GM12878 (cell line): Measurements from ENCODE around the gene ELAVL4. TPM values are rescaled to one million over a fixed set of nuclear protein-coding genes. Genes with fewer than 3 reads are reported as not detected.

Experiments
- ATAC-seq: fragments of 200-7000 bp; cut with Tn5 transposase; 3 replicates; pipeline ENCODE4 v1.9.1; 2020; ENCODE audit warnings: mild to moderate bottlenecking, moderate library complexity
- BruUV-seq: library from RNA; stranded (reverse); fragments of 400-500 nt; replicated peaks from 2 replicates; lab custom pipeline; 2021; lab: Mats Ljungman, UMichigan
- CTCF ChIA-PET: fragments of 300-600 bp; sonication (Branson Sonifier 250); formaldehyde crosslinking; extraction: SDS; loops from one replicate; lab custom pipeline; 2021; ENCODE audit warnings: inconsistent platforms; lab: Yijun Ruan, JAX
- POLR2A ChIA-PET: fragments of 350-600 bp; formaldehyde crosslinking; extraction: SDS; loops from one replicate; lab custom pipeline; 2021; ENCODE audit warnings: inconsistent platforms; lab: Charles Lee
- RAD21 ChIA-PET: fragments of 300-600 bp; sonication (Branson Sonifier 250); formaldehyde crosslinking; loops from one replicate; lab custom pipeline; 2023; ENCODE audit warnings: antibody characterized with exemption; ENCODE audit not compliant: unreplicated experiment; lab: Charles Lee
- SMC1A ChIA-PET: fragments of 300-600 bp; sonication (Branson Sonifier 250); formaldehyde crosslinking; loops from one replicate; lab custom pipeline; 2023; ENCODE audit not compliant: unreplicated experiment, uncharacterized antibody; lab: Charles Lee
- DNase-seq: peaks from one replicate; pipeline ENCODE4 v3.0.0-alpha.2; 2011; ENCODE audit warnings: low read depth, low spot score
- FAIRE-seq: peaks from 3 replicates; lab custom pipeline; 2011; peaks lifted over from hg19 to GRCh38; lab: Jason Lieb, UNC
- H2AFZ ChIP-seq: 2 replicates; pipeline ENCODE4 v1.6.0; 2011; ENCODE audit warnings: low read depth, low read length, control low read depth; ENCODE audit not compliant: control insufficient read depth
- H3K27ac ChIP-seq: 2 replicates; pipeline ENCODE4 v1.5.1; 2011; ENCODE audit warnings: control low read depth; ENCODE audit not compliant: control insufficient read depth, insufficient read depth
- H3K27me3 ChIP-seq, 2 experiments: replicated peaks in 1 of 2; 2 replicates each; pipeline versions ENCODE4 v1.6.0 to v1.6.1; 2011; ENCODE audit warnings: low read length in 1 of 2; ENCODE audit not compliant: control insufficient read depth in 2 of 2, insufficient read depth in 2 of 2
- H3K36me3 ChIP-seq, 2 experiments: 2 replicates each; pipeline ENCODE4 v1.5.1; 2011; ENCODE audit warnings: low read length in 1 of 2; ENCODE audit not compliant: control insufficient read depth in 2 of 2, insufficient read depth in 2 of 2
- H3K4me1 ChIP-seq: 2 replicates; pipeline ENCODE4 v1.6.1; 2011; ENCODE audit warnings: mild to moderate bottlenecking, low read length, moderate library complexity, mixed read lengths; ENCODE audit not compliant: control insufficient read depth, insufficient read depth
- H3K4me2 ChIP-seq: 2 replicates; pipeline ENCODE4 v1.6.0; 2011; ENCODE audit warnings: control low read depth; ENCODE audit not compliant: control insufficient read depth, insufficient read depth
- H3K4me3 ChIP-seq: fragments of 200-600 bp; sonication (generic); 2 replicates; pipeline ENCODE4 v1.5.1; 2016
- H3K79me2 ChIP-seq: 2 replicates; pipeline ENCODE4 v1.6.0; 2011; ENCODE audit warnings: low read length; ENCODE audit not compliant: control insufficient read depth, insufficient read depth
- H3K9ac ChIP-seq: 2 replicates; pipeline ENCODE4 v1.8.0; 2011; ENCODE audit warnings: low read length, control low read depth, mixed read lengths; ENCODE audit not compliant: control insufficient read depth, insufficient read depth
- H3K9me3 ChIP-seq: replicated peaks from 3 replicates; pipeline ENCODE4 v1.5.1; 2011; ENCODE audit warnings: mild to moderate bottlenecking, low read length; ENCODE audit not compliant: control insufficient read depth, insufficient read depth
- H4K20me1 ChIP-seq: 2 replicates; pipeline ENCODE4 v1.6.0; 2011; ENCODE audit not compliant: control insufficient read depth, insufficient read depth
- ATF2 ChIP-seq: IDR thresholded peaks from 2 replicates; pipeline ENCODE4 v1.6.1; 2012; ENCODE audit warnings: low read length, inconsistent platforms
- LARP7 ChIP-seq: fragments of 450-650 bp; IDR thresholded peaks from 2 replicates; pipeline ENCODE4 v1.6.1; 2017; ENCODE audit warnings: mild to moderate bottlenecking
- MXI1 ChIP-seq: fragments of 150-350 bp; IDR thresholded peaks from 2 replicates; pipeline ENCODE4 v1.6.1; 2011; ENCODE audit warnings: low read depth, mild to moderate bottlenecking, inconsistent platforms, low read length, improper control_type of control experiment
- RBBP5 ChIP-seq: fragments of 200-600 bp; sonication (generic); conservative IDR thresholded peaks from 2 replicates; pipeline ENCODE4 v1.6.1; 2016
- RUNX3 ChIP-seq: IDR thresholded peaks from 2 replicates; pipeline ENCODE4 v1.6.1; 2012; ENCODE audit warnings: low read length, inconsistent platforms
- SIN3A ChIP-seq: IDR thresholded peaks from 2 replicates; pipeline ENCODE4 v1.6.1; 2012; ENCODE audit warnings: low read depth, low read length, improper control_type of control experiment
- SRF ChIP-seq, 2 experiments: IDR thresholded peaks; 2 replicates each; pipeline ENCODE4 v1.6.1; 2011; ENCODE audit warnings: low read depth in 2 of 2, low read length in 2 of 2, mild to moderate bottlenecking in 1 of 2, moderate library complexity in 1 of 2
- ZNF207 ChIP-seq: fragments of 450-650 bp; IDR thresholded peaks from 2 replicates; pipeline ENCODE4 v1.6.1; 2014; ENCODE audit warnings: antibody characterized with exemption, mild to moderate bottlenecking, borderline replicate concordance
- ZNF24 ChIP-seq: fragments of 450-650 bp; IDR thresholded peaks from 2 replicates; pipeline ENCODE4 v1.6.1; 2017; ENCODE audit warnings: antibody characterized with exemption, mild to moderate bottlenecking
- ZNF384 ChIP-seq: IDR thresholded peaks from 2 replicates; pipeline ENCODE4 v1.6.1; 2012; ENCODE audit warnings: low read depth, mild to moderate bottlenecking, low read length, improper control_type of control experiment, borderline replicate concordance
- WGBS: methylation state at CpG from one replicate; pipeline ENCODE4 v1.1.6; 2016; ENCODE audit warnings: low lambda C conversion rate; ENCODE audit not compliant: insufficient replicate concordance, insufficient coverage; ENCODE audit errors: missing lambda C conversion rate; 5-methylcytosine and 5-hydroxymethylcytosine counted together
- in situ Hi-C: fragments of 300-500 bp; cut with MboI; formaldehyde crosslinking; loops from 9 replicates; pipeline ENCODE4 v1.14.3; 2018; ENCODE audit warnings: mixed read lengths
- intact Hi-C: fragments of 100-400 bp; cut with micrococcal nuclease; formaldehyde crosslinking; loops from one replicate; pipeline ENCODE4 v1.14.2; 2022; ENCODE audit not compliant: unreplicated experiment
- polyA plus RNA-seq, 11 experiments: library from polyadenylated mRNA; depleted of rRNA in 4 of 11; unstranded in 6 of 11; stranded (reverse) in 5 of 11; fragments of >200 nt; fragmentation: Nextera tagmentation in 4 of 11; fragmentation: Illumina TruSeq in 1 of 11; extraction: Ambion mirVana in 4 of 11; extraction: Trizol in 1 of 11; gene quantifications; 1 replicate in 1 of 11; 2 replicates in 10 of 11; pipeline versions ENCODE4 v1.2.1 to v1.2.3, GENCODE V29; 2011 to 2016; ENCODE audit warnings: inconsistent platforms in 2 of 11, missing spikeins in 2 of 11, low read depth in 1 of 11
- total RNA-seq, 4 experiments: library from RNA; depleted of rRNA in 3 of 4; stranded (reverse); fragments of >200 nt in 3 of 4; fragmentation: Illumina TruSeq in 1 of 4; extraction: Trizol in 1 of 4; gene quantifications; 2 replicates each; pipeline versions ENCODE4 v1.2.1 to v1.2.3, GENCODE V29; 2013 to 2021
- TF ChIP-seq, protein P1 (sequence below): fragments of 150-350 bp; IDR thresholded peaks from 2 replicates; pipeline ENCODE4 v1.6.1; 2014; ENCODE audit warnings: mild to moderate bottlenecking, low read depth, low read length
- TF ChIP-seq, protein P2 (sequence below): fragments of 450-650 bp; formaldehyde crosslinking; IDR thresholded peaks from 2 replicates; pipeline ENCODE4 v1.5.0; 2022; ENCODE audit warnings: mild to moderate bottlenecking, missing genetic modification characterization

Gene ELAVL4
- total and polyA plus RNA-seq, 10 of the 15 experiments (the other 5 are each of a cell fraction or from before 2014, with no cell fraction given): 0.10 to 0.53 (median 0.17) TPM; not detected in 6

DNA sequence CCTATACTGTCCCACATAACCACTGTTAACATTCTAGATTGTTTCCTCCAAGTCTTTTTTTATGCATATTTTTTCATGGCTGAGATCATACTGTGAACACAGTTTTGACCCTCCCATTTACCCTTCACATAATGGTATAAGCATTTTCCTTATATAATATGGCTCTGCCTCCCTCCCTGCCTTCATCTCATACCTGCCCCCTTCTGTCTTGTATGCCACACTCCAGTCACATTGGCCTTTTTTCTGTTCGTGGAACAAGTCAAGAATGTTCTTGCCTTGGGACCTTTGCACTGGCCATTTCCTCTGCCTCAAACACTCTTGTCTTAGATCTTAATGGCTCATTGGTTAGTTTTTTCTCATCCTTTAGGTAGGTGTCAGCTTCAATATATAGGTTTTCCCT is 24.3 kb upstream of the ELAVL4 start:
- ATAC-seq (no peak), FAIRE-seq (no peak), DNase-seq (no peak)
- no peak overlapping the region for H3K27ac ChIP-seq
- ChIA-PET RAD21 (no interaction called here), POLR2A (no interaction called here), SMC1A (interaction anchor here (0.6 kb wide), 1 partner anchor 888 kb away, joined by 3 read pairs; no protein-coding TSS in a partner anchor), CTCF (interaction anchor here (0.5 kb wide), 1 partner anchor 30 kb away, joined by 3 read pairs; no protein-coding TSS in a partner anchor)
- no peaks in the 10 kb centered on the region for H4K20me1 ChIP-seq
- WGBS: 0% methylated on average over 1 of the region's 1 CpG
- TF ChIP-seq, protein P1, sequence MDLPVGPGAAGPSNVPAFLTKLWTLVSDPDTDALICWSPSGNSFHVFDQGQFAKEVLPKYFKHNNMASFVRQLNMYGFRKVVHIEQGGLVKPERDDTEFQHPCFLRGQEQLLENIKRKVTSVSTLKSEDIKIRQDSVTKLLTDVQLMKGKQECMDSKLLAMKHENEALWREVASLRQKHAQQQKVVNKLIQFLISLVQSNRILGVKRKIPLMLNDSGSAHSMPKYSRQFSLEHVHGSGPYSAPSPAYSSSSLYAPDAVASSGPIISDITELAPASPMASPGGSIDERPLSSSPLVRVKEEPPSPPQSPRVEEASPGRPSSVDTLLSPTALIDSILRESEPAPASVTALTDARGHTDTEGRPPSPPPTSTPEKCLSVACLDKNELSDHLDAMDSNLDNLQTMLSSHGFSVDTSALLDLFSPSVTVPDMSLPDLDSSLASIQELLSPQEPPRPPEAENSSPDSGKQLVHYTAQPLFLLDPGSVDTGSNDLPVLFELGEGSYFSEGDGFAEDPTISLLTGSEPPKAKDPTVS: no peak
- TF ChIP-seq ZNF207 (no peak), MXI1 (no peak), RBBP5 (no peak), ATF2 (no peak), ZNF384 (no peak), SIN3A (no peak), LARP7 (no peak), ZNF24 (no peak), SRF (IDR thresholded peaks at IDR 0.05; ENCODE audit: low read depth in 2 of 2, low read length in 2 of 2) (no peak), RUNX3 (no peak)
- TF ChIP-seq, protein P2, sequence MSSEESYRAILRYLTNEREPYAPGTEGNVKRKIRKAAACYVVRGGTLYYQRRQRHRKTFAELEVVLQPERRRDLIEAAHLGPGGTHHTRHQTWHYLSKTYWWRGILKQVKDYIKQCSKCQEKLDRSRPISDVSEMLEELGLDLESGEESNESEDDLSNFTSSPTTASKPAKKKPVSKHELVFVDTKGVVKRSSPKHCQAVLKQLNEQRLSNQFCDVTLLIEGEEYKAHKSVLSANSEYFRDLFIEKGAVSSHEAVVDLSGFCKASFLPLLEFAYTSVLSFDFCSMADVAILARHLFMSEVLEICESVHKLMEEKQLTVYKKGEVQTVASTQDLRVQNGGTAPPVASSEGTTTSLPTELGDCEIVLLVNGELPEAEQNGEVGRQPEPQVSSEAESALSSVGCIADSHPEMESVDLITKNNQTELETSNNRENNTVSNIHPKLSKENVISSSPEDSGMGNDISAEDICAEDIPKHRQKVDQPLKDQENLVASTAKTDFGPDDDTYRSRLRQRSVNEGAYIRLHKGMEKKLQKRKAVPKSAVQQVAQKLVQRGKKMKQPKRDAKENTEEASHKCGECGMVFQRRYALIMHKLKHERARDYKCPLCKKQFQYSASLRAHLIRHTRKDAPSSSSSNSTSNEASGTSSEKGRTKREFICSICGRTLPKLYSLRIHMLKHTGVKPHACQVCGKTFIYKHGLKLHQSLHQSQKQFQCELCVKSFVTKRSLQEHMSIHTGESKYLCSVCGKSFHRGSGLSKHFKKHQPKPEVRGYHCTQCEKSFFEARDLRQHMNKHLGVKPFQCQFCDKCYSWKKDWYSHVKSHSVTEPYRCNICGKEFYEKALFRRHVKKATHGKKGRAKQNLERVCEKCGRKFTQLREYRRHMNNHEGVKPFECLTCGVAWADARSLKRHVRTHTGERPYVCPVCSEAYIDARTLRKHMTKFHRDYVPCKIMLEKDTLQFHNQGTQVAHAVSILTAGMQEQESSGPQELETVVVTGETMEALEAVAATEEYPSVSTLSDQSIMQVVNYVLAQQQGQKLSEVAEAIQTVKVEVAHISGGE (CRISPR knock-in tag): no peak
- H3K9me3 ChIP-seq: no peaks in the 10 kb centered on the region
- no peaks in the 10 kb centered on the region for H3K79me2 ChIP-seq
- no peak overlapping the region for H3K9ac ChIP-seq
- intact Hi-C loops: no loop called here
- no peaks in the 10 kb centered on the region for H3K36me3 ChIP-seq
- in situ Hi-C loops: no loop called here
- BruUV-seq: no TSS peak
- no peak overlapping the region for H2AFZ ChIP-seq
- H3K4me3 ChIP-seq: no peak overlapping the region
- no peaks in the 10 kb centered on the region for H3K27me3 ChIP-seq
- H3K4me2 ChIP-seq: no peak overlapping the region
- no peaks in the 10 kb centered on the region for H3K4me1 ChIP-seq
